HepG2 (cell line): ENCODE data around the gene CREB1. TPM values are rescaled to one million over a fixed set of nuclear protein-coding genes. Genes with fewer than 3 reads are reported as not detected.

Experiments
- MIER3 ChIP-seq: IDR thresholded peaks from 2 replicates; pipeline ENCODE4 v1.6.1; 2016; ENCODE audit warnings: missing compliant biosample characterization, borderline replicate concordance
- MTA3 ChIP-seq: sonication (generic); formaldehyde crosslinking; IDR thresholded peaks from 2 replicates; pipeline ENCODE4 v1.4.0; 2020; ENCODE audit warnings: missing genetic modification reagents
- SNAI1 ChIP-seq: sonication (generic); formaldehyde crosslinking; IDR thresholded peaks from 2 replicates; pipeline ENCODE4 v1.5.0; 2020; ENCODE audit warnings: mild to moderate bottlenecking, missing genetic modification reagents, borderline replicate concordance
- SNRNP70 ChIP-seq: fragments of 200-400 bp; formaldehyde crosslinking; IDR thresholded peaks from 2 replicates; pipeline ENCODE4 v1.6.1; 2017; ENCODE audit warnings: mild to moderate bottlenecking, low read depth, low read length, moderate library complexity
- TCF12 ChIP-seq, 2 experiments: fragments of 450-650 bp in 1 of 2; sonication (generic) in 1 of 2; formaldehyde crosslinking in 1 of 2; IDR thresholded peaks; 2 replicates each; pipeline versions ENCODE4 v1.6.1 to v1.8.0; 2017 to 2022; ENCODE audit warnings: antibody characterized with exemption in 1 of 2, mild to moderate bottlenecking in 1 of 2, missing genetic modification reagents in 1 of 2, moderate library complexity in 1 of 2
- XBP1 ChIP-seq: sonication (generic); formaldehyde crosslinking; IDR thresholded peaks from 2 replicates; pipeline ENCODE4 v1.5.0; 2020; ENCODE audit warnings: missing genetic modification reagents
- ZNF234 ChIP-seq: sonication (generic); formaldehyde crosslinking; conservative IDR thresholded peaks from 2 replicates; pipeline ENCODE4 v1.5.1; 2020; ENCODE audit warnings: mild to moderate bottlenecking, missing genetic modification reagents
- ZNF619 ChIP-seq: sonication (generic); formaldehyde crosslinking; IDR thresholded peaks from 2 replicates; pipeline ENCODE4 v1.4.0; 2020; ENCODE audit warnings: mild to moderate bottlenecking, missing genetic modification reagents
- ZNF776 ChIP-seq: sonication (generic); formaldehyde crosslinking; IDR thresholded peaks from 2 replicates; pipeline ENCODE4 v1.4.0; 2020; ENCODE audit warnings: mild to moderate bottlenecking, missing genetic modification reagents
- polyA plus RNA-seq, 8 experiments: library from polyadenylated mRNA; depleted of rRNA in 3 of 8; stranded (reverse) in 7 of 8; unstranded in 1 of 8; fragments of >200 nt; fragmentation: Illumina TruSeq in 4 of 8; extraction: Trizol in 4 of 8; gene quantifications; 2 replicates each; pipeline versions ENCODE4 v1.2.1 to v1.2.3, GENCODE V29; 2011 to 2016; ENCODE audit warnings: low read depth in 4 of 8, missing spikeins in 1 of 8, mixed read lengths in 1 of 8; ENCODE audit not compliant: insufficient read depth in 1 of 8
- total RNA-seq, 5 experiments: library from RNA; depleted of rRNA; stranded (reverse); fragments of >200 nt; fragmentation: Illumina TruSeq; extraction: Trizol; gene quantifications; 2 replicates each; pipeline ENCODE4 v1.2.3, GENCODE V29; 2016; ENCODE audit warnings: low read depth in 1 of 5
- TF ChIP-seq, protein P1 (sequence below): sonication (generic); formaldehyde crosslinking; IDR thresholded peaks from 2 replicates; pipeline ENCODE4 v1.5.0; 2020; ENCODE audit warnings: missing genetic modification reagents
- TF ChIP-seq, protein P2 (sequence below): IDR thresholded peaks from 2 replicates; pipeline ENCODE4 v1.6.1; 2012; ENCODE audit warnings: inconsistent platforms
- TF ChIP-seq, protein P3 (sequence below): sonication (generic); formaldehyde crosslinking; IDR thresholded peaks from 2 replicates; pipeline ENCODE4 v1.8.0; 2022; ENCODE audit warnings: missing genetic modification reagents, mild to moderate bottlenecking, borderline replicate concordance
- TF ChIP-seq, protein P4 (sequence below): sonication (generic); formaldehyde crosslinking; IDR thresholded peaks from 2 replicates; pipeline ENCODE4 v1.4.0; 2020; ENCODE audit warnings: mild to moderate bottlenecking, low read depth, missing genetic modification reagents
- TF ChIP-seq, protein P5 (sequence below): sonication (generic); formaldehyde crosslinking; IDR thresholded peaks from 2 replicates; pipeline ENCODE4 v1.8.0; 2022; ENCODE audit warnings: missing genetic modification reagents, low read depth, mild to moderate bottlenecking, borderline replicate concordance
- TF ChIP-seq, protein P6 (sequence below): sonication (generic); formaldehyde crosslinking; IDR thresholded peaks from 2 replicates; pipeline ENCODE4 v1.4.0; 2020; ENCODE audit warnings: mild to moderate bottlenecking, missing genetic modification reagents
- TF ChIP-seq, protein P7 (sequence below): sonication (generic); formaldehyde crosslinking; IDR thresholded peaks from 2 replicates; pipeline ENCODE4 v1.4.0; 2020; ENCODE audit warnings: missing genetic modification reagents, borderline replicate concordance
- TF ChIP-seq, protein P8 (sequence below): sonication (generic); formaldehyde crosslinking; IDR thresholded peaks from 2 replicates; pipeline ENCODE4 v1.5.1; 2020; ENCODE audit warnings: mild to moderate bottlenecking, missing genetic modification reagents

CREB1 gene
- total and polyA plus RNA-seq, 2 of the 13 experiments (the other 11 are each of a cell fraction or from before 2014, with no cell fraction given) = 51.8 to 51.9 TPM

DNA sequence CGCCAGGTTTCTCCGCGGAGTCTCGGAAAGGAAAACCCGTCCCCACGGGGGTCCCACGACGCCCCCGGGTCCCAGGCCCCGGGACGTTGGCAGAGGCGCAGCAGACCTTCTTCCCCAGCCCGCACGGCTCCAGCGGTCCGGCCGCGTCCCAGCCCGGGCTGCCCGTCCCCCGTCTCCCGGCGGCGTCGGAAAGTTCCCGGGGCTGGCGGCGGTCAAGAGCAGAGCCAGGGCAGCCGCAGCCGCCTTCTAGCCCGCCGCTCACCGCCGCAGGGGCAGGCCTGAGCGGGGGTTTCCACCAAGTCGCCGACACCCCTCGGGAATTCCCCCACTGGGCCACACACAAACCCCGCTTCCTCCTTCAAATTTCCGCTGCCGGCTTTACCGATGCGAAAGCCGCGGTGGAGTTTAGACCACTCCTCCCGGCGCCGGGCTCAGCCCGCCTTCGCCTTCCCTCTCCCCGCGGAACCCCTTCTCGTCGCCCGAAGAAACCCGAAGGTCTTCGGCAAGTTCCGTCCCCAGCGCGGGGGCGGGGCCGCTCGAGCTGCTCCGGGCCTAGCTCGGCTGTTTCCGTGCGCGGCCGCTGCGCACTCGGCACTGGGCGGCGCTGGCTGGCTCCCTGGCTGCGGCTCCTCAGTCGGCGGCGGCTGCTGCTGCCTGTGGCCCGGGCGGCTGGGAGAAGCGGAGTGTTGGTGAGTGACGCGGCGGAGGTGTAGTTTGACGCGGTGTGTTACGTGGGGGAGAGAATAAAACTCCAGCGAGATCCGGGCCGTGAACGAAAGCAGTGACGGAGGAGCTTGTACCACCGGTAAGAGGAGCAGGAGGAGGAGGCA lies at the start of gene CREB1 (continued):
- TF ChIP-seq, protein P1, sequence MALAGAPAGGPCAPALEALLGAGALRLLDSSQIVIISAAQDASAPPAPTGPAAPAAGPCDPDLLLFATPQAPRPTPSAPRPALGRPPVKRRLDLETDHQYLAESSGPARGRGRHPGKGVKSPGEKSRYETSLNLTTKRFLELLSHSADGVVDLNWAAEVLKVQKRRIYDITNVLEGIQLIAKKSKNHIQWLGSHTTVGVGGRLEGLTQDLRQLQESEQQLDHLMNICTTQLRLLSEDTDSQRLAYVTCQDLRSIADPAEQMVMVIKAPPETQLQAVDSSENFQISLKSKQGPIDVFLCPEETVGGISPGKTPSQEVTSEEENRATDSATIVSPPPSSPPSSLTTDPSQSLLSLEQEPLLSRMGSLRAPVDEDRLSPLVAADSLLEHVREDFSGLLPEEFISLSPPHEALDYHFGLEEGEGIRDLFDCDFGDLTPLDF (CRISPR knock-in tag) = no peak; the same call in none of the 2 replicates
- TF ChIP-seq, protein P2, sequence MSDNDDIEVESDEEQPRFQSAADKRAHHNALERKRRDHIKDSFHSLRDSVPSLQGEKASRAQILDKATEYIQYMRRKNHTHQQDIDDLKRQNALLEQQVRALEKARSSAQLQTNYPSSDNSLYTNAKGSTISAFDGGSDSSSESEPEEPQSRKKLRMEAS = peak; percentile 52
- TF ChIP-seq SNAI1 (no peak; the same call in 1 of the 2 replicates), MTA3 (CRISPR knock-in tag) (no peak), ZNF776 (CRISPR knock-in tag) (peak; percentile 53; the same call in 1 of the 2 replicates), SNRNP70 (no peak), ZNF234 (CRISPR knock-in tag) (peak; percentile 68; the same call in 1 of the 2 replicates), ZNF619 (CRISPR knock-in tag) (peak; percentile 98), XBP1 (CRISPR knock-in tag) (no peak), MIER3 (CRISPR knock-in tag) (0 out of 2 replicates have a peak, but pooled peaks have one; percentile 65), TCF12 (IDR thresholded peaks at IDR 0.05) (no peak), TCF12 (CRISPR knock-in tag; IDR thresholded peaks at IDR 0.05) (peak; percentile 43; the same call in 1 of the 2 replicates)
- TF ChIP-seq, protein P3, sequence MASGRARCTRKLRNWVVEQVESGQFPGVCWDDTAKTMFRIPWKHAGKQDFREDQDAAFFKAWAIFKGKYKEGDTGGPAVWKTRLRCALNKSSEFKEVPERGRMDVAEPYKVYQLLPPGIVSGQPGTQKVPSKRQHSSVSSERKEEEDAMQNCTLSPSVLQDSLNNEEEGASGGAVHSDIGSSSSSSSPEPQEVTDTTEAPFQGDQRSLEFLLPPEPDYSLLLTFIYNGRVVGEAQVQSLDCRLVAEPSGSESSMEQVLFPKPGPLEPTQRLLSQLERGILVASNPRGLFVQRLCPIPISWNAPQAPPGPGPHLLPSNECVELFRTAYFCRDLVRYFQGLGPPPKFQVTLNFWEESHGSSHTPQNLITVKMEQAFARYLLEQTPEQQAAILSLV = peak; percentile 83; the same call in 1 of the 2 replicates
- TF ChIP-seq, protein P4, sequence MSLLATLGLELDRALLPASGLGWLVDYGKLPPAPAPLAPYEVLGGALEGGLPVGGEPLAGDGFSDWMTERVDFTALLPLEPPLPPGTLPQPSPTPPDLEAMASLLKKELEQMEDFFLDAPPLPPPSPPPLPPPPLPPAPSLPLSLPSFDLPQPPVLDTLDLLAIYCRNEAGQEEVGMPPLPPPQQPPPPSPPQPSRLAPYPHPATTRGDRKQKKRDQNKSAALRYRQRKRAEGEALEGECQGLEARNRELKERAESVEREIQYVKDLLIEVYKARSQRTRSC (CRISPR knock-in tag) = peak; percentile 92; the same call in 1 of the 2 replicates
- TF ChIP-seq, protein P5, sequence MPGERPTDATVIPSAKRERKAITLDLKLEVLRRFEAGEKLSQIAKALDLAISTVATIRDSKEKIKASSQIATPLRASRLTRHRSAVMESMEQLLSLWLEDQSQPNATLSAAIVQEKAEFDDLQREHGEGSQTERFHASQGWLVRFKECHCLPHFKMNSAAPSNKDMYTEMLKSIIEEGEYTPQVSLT = no peak; the same call in 1 of the 2 replicates
- TF ChIP-seq, protein P6, sequence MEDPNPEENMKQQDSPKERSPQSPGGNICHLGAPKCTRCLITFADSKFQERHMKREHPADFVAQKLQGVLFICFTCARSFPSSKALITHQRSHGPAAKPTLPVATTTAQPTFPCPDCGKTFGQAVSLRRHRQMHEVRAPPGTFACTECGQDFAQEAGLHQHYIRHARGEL (CRISPR knock-in tag) = peak; percentile 79; the same call in 1 of the 2 replicates
- TF ChIP-seq, protein P7, sequence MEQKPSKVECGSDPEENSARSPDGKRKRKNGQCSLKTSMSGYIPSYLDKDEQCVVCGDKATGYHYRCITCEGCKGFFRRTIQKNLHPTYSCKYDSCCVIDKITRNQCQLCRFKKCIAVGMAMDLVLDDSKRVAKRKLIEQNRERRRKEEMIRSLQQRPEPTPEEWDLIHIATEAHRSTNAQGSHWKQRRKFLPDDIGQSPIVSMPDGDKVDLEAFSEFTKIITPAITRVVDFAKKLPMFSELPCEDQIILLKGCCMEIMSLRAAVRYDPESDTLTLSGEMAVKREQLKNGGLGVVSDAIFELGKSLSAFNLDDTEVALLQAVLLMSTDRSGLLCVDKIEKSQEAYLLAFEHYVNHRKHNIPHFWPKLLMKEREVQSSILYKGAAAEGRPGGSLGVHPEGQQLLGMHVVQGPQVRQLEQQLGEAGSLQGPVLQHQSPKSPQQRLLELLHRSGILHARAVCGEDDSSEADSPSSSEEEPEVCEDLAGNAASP (CRISPR knock-in tag) = no peak
- TF ChIP-seq, protein P8, sequence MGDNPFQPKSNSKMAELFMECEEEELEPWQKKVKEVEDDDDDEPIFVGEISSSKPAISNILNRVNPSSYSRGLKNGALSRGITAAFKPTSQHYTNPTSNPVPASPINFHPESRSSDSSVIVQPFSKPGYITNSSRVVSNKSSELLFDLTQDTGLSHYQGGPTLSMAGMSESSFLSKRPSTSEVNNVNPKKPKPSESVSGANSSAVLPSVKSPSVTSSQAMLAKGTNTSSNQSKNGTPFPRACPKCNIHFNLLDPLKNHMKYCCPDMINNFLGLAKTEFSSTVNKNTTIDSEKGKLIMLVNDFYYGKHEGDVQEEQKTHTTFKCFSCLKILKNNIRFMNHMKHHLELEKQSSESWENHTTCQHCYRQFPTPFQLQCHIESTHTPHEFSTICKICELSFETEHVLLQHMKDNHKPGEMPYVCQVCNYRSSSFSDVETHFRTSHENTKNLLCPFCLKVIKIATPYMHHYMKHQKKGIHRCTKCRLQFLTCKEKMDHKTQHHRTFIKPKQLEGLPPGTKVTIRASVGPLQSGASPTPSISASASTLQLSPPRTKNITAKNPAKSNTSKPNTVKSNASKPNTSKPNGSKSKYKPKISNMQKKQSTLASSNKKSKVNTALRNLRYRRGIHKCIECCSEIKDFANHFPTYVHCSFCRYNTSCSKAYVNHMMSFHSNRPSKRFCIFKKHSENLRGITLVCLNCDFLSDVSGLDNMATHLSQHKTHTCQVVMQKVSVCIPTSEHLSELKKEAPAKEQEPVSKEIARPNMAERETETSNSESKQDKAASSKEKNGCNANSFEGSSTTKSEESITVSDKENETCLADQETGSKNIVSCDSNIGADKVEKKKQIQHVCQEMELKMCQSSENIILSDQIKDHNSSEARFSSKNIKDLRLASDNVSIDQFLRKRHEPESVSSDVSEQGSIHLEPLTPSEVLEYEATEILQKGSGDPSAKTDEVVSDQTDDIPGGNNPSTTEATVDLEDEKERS = peak; percentile 36; the same call in 1 of the 2 replicates
